SK-N-SH (cell line): ENCODE measurements around the gene IRAK2. TPM values are rescaled to one million over a fixed set of nuclear protein-coding genes. Genes with fewer than 3 reads are reported as not detected.

Experiments
- CTCF ChIA-PET: fragments of 300-600, 350-600 bp; formaldehyde crosslinking; extraction: SDS; loops from one replicate; lab custom pipeline; 2021; lab: Yijun Ruan, JAX
- POLR2A ChIA-PET: fragments of 350-600 bp; sonication (Branson Sonifier 250); formaldehyde crosslinking; extraction: SDS; loops from one replicate; lab custom pipeline; 2020; ENCODE audit warnings: antibody characterized with exemption, inconsistent platforms; lab: Yijun Ruan, JAX
- DNase-seq: peaks from one replicate; pipeline ENCODE4 v3.0.0; 2012
- H2AFZ ChIP-seq: fragments of 200-600 bp; sonication (generic); 2 replicates; pipeline ENCODE4 v1.8.1; 2016; ENCODE audit warnings: antibody characterized with exemption, mild to moderate bottlenecking, low read depth
- H3F3A ChIP-seq: fragments of 200-600 bp; sonication (generic); replicated peaks from 2 replicates; pipeline ENCODE3; 2016; ENCODE audit warnings: antibody characterized with exemption, mild to moderate bottlenecking; ENCODE audit not compliant: insufficient read depth
- H3K27ac ChIP-seq, 2 experiments: fragments of 200-500 bp in 1 of 2; fragments of 200-600 bp in 1 of 2; sonication (Bioruptor generic) in 1 of 2; sonication (generic), shearing (Covaris generic) in 1 of 2; 2 replicates each; pipeline versions ENCODE4 v1.5.1 to v1.6.1; 2014 to 2016; ENCODE audit warnings: low read depth in 2 of 2, inconsistent platforms in 1 of 2, low read length in 1 of 2, mild to moderate bottlenecking in 1 of 2, mixed read lengths in 1 of 2
- H3K27me3 ChIP-seq: fragments of 200-600 bp; sonication (generic), shearing (Covaris generic); 2 replicates; pipeline ENCODE4 v1.6.1; 2016; ENCODE audit warnings: mixed run types; ENCODE audit not compliant: insufficient read depth
- H3K36me3 ChIP-seq, 2 experiments: fragments of 200-500 bp in 1 of 2; fragments of 200-600 bp in 1 of 2; sonication (Bioruptor generic) in 1 of 2; sonication (generic) in 1 of 2; replicated peaks in 1 of 2; 2 replicates each; pipeline versions ENCODE3 to v1.5.1; 2014 to 2016; ENCODE audit warnings: low read length in 1 of 2, mild to moderate bottlenecking in 1 of 2; ENCODE audit not compliant: insufficient read depth in 2 of 2, control insufficient read depth in 1 of 2
- H3K4me1 ChIP-seq, 2 experiments: fragments of 200-500 bp in 1 of 2; fragments of 200-600 bp in 1 of 2; sonication (Bioruptor generic) in 1 of 2; sonication (generic), shearing (Covaris generic) in 1 of 2; 2 replicates each; pipeline versions ENCODE4 v1.5.1 to v1.6.1; 2014 to 2016; ENCODE audit warnings: low read depth in 1 of 2, low read length in 1 of 2, mixed run types in 1 of 2; ENCODE audit not compliant: insufficient read depth in 2 of 2, control insufficient read depth in 1 of 2
- H3K4me2 ChIP-seq: fragments of 200-600 bp; sonication (generic), shearing (Covaris generic); 2 replicates; pipeline ENCODE4 v1.6.1; 2017; ENCODE audit warnings: mixed run types
- H3K4me3 ChIP-seq, 2 experiments: fragments of 200-500 bp in 1 of 2; fragments of 200-600 bp in 1 of 2; sonication (Bioruptor generic) in 1 of 2; sonication (generic), shearing (Covaris generic) in 1 of 2; 2 replicates each; pipeline versions ENCODE4 v1.5.1 to v1.8.1; 2014 to 2016; ENCODE audit warnings: low read depth in 2 of 2, inconsistent platforms in 1 of 2, low read length in 1 of 2, mild to moderate bottlenecking in 1 of 2, mixed read lengths in 1 of 2, moderate library complexity in 1 of 2
- H3K79me2 ChIP-seq: fragments of 200-600 bp; sonication (generic); 2 replicates; pipeline ENCODE4 v1.8.1; 2017; ENCODE audit warnings: mild to moderate bottlenecking; ENCODE audit not compliant: insufficient read depth
- H3K9ac ChIP-seq: fragments of 200-600 bp; sonication (generic); 2 replicates; pipeline ENCODE4 v1.6.1; 2017; ENCODE audit warnings: mixed run types
- H3K9me2 ChIP-seq: fragments of 200-600 bp; sonication (generic); 2 replicates; pipeline ENCODE4 v1.6.1; 2017; ENCODE audit warnings: mixed run types
- H3K9me3 ChIP-seq: fragments of 200-600 bp; sonication (generic); 2 replicates; pipeline ENCODE4 v1.6.1; 2017; ENCODE audit warnings: mixed run types, mild to moderate bottlenecking, moderate library complexity
- H4K20me1 ChIP-seq: fragments of 200-600 bp; sonication (generic); 2 replicates; pipeline ENCODE4 v1.6.1; 2017; ENCODE audit warnings: mild to moderate bottlenecking, mixed run types; ENCODE audit not compliant: insufficient read depth
- CTCF ChIP-seq: fragments of 200-600 bp; sonication (generic); IDR thresholded peaks from 2 replicates; pipeline ENCODE4 v1.6.1; 2017; ENCODE audit warnings: antibody characterized with exemption, mild to moderate bottlenecking, moderate library complexity
- ELF1 ChIP-seq: IDR thresholded peaks from 2 replicates; pipeline ENCODE4 v1.4.0; 2012
- EZH2phosphoT487 ChIP-seq: fragments of 200-600 bp; sonication (generic); IDR thresholded peaks from 2 replicates; pipeline ENCODE4 v1.6.1; 2017; ENCODE audit warnings: low read depth, mixed run types, mild to moderate bottlenecking, antibody characterized with exemption, moderate library complexity, borderline replicate concordance
- FOSL2 ChIP-seq: IDR thresholded peaks from 2 replicates; pipeline ENCODE4 v1.4.0; 2012; ENCODE audit warnings: low read depth, mild to moderate bottlenecking, moderate library complexity, borderline replicate concordance
- IRF3 ChIP-seq: fragments of 150-350 bp; IDR thresholded peaks from 2 replicates; pipeline ENCODE4 v1.6.1; 2016; ENCODE audit warnings: mild to moderate bottlenecking, low read depth, low read length
- MAX ChIP-seq: IDR thresholded peaks from 2 replicates; pipeline ENCODE4 v1.4.0; 2012; ENCODE audit warnings: low read depth
- MEF2A ChIP-seq: IDR thresholded peaks from 2 replicates; pipeline ENCODE4 v1.4.0; 2012; ENCODE audit warnings: low read depth, borderline replicate concordance
- NRF1 ChIP-seq: IDR thresholded peaks from 2 replicates; pipeline ENCODE4 v1.6.1; 2012; ENCODE audit warnings: low read depth, mild to moderate bottlenecking, low read length
- SMC3 ChIP-seq: IDR thresholded peaks from 2 replicates; pipeline ENCODE4 v1.6.1; 2012; ENCODE audit warnings: low read depth, low read length, improper control_type of control experiment
- TEAD4 ChIP-seq: IDR thresholded peaks from 2 replicates; pipeline ENCODE4 v1.4.0; 2012; ENCODE audit warnings: mild to moderate bottlenecking, borderline replicate concordance; ENCODE audit not compliant: insufficient read depth
- WGBS: methylation state at CpG from one replicate; pipeline ENCODE4 v1.1.6; 2017; ENCODE audit warnings: low lambda C conversion rate; 5-methylcytosine and 5-hydroxymethylcytosine counted together
- polyA plus RNA-seq, 3 experiments: library from polyadenylated mRNA; depleted of rRNA; stranded (reverse); fragments of >200 nt; gene quantifications; 2 replicates each; pipeline ENCODE4 v1.2.3, GENCODE V29; 2012
- TF ChIP-seq, protein P1 (sequence below): IDR thresholded peaks from 2 replicates; pipeline ENCODE4; 2012
- TF ChIP-seq, protein P2 (sequence below): IDR thresholded peaks from 2 replicates; pipeline ENCODE4 v1.4.0; 2012; ENCODE audit warnings: low read depth, borderline replicate concordance

Gene IRAK2
- polyA plus RNA-seq, 1 of the 3 experiments (the other 2 are of a cell fraction), result 7.7 TPM

- POLR2A ChIA-PET, result interaction anchor here (0.6 kb wide), 1 partner anchor 277 kb away, joined by 3 read pairs; no protein-coding TSS in a partner anchor
- Histone ChIP-seq H3K9me2 (no peaks in the 10 kb centered on the region), H4K20me1 (no peaks in the 10 kb centered on the region), H3K79me2 (no peaks in the 10 kb centered on the region), H3K9me3 (no peaks in the 10 kb centered on the region), H3K4me3 (no peak overlapping the region), H3K4me2 (no peak overlapping the region), H3K36me3 (peaks cover 0 to 18% of the 10 kb centered on the region in 2 experiments), H3F3A (peaks cover 14% of the 10 kb centered on the region), H2AFZ (no peak overlapping the region), H3K4me1 (0 out of 4 replicates have a peak, but pooled peaks cover 0 to 3% of the 10 kb centered on the region in 2 experiments)
- DNase-seq, result no peak
- 83% methylated on average over 9 of the region's 10 CpGs for WGBS
- TF ChIP-seq SMC3 (no peak), FOSL2 (no peak), MAX (no peak), IRF3 (no peak), EZH2phosphoT487 (no peak), CTCF (no peak), ELF1 (no peak), NRF1 (no peak), TEAD4 (no peak), MEF2A (no peak)
- TF ChIP-seq, protein P1, sequence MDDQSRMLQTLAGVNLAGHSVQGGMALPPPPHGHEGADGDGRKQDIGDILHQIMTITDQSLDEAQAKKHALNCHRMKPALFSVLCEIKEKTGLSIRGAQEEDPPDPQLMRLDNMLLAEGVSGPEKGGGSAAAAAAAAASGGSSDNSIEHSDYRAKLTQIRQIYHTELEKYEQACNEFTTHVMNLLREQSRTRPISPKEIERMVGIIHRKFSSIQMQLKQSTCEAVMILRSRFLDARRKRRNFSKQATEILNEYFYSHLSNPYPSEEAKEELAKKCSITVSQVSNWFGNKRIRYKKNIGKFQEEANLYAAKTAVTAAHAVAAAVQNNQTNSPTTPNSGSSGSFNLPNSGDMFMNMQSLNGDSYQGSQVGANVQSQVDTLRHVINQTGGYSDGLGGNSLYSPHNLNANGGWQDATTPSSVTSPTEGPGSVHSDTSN, result no peak
- TF ChIP-seq, protein P2, sequence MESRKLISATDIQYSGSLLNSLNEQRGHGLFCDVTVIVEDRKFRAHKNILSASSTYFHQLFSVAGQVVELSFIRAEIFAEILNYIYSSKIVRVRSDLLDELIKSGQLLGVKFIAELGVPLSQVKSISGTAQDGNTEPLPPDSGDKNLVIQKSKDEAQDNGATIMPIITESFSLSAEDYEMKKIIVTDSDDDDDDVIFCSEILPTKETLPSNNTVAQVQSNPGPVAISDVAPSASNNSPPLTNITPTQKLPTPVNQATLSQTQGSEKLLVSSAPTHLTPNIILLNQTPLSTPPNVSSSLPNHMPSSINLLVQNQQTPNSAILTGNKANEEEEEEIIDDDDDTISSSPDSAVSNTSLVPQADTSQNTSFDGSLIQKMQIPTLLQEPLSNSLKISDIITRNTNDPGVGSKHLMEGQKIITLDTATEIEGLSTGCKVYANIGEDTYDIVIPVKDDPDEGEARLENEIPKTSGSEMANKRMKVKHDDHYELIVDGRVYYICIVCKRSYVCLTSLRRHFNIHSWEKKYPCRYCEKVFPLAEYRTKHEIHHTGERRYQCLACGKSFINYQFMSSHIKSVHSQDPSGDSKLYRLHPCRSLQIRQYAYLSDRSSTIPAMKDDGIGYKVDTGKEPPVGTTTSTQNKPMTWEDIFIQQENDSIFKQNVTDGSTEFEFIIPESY, result no peak
- TF ChIP-seq, all 33 proteins: peak for 0
- no peak overlapping the region for H3K27ac ChIP-seq
- no peaks in the 10 kb centered on the region for H3K27me3 ChIP-seq
- H3K9ac ChIP-seq, result no peak overlapping the region
- CTCF ChIA-PET, result interaction anchor here (0.9 to 1.3 kb wide), 2 partner anchors 61 to 293 kb away, joined by 4 read pairs; no protein-coding TSS in a partner anchor
Observed at GRCh38 chr3:10226293-10226692, 61.6 kb downstream of the IRAK2 start.
